CD4-positive, alpha-beta T cell (primary cell): ENCODE data around the gene HDAC4. TPM values are rescaled to one million over a fixed set of nuclear protein-coding genes. Genes with fewer than 3 reads are reported as not detected.

Experiments
- ATAC-seq: fragments of 200-7000 bp; cut with Tn5 transposase; one replicate; pipeline ENCODE4 v1.10.0; 2022; ENCODE audit warnings: mild to moderate bottlenecking; ENCODE audit not compliant: poor library complexity
- CTCF ChIA-PET: fragments of 350-600 bp; sonication (Branson Sonifier 250); formaldehyde crosslinking; loops from one replicate; lab custom pipeline; 2021; ENCODE audit warnings: antibody characterized with exemption, inconsistent platforms; lab: Charles Lee
- POLR2A ChIA-PET: fragments of 350-600 bp; sonication (Branson Sonifier 250); formaldehyde crosslinking; loops from one replicate; lab custom pipeline; 2021; ENCODE audit warnings: antibody characterized with exemption, inconsistent platforms; lab: Charles Lee
- DNase-seq, 14 experiments: peaks; one replicate each; pipeline ENCODE4 v3.0.0-alpha.2; 2013 to 2020; ENCODE audit warnings: mixed read lengths in 2 of 14
- H3K27ac ChIP-seq, 2 donors: one replicate each; pipeline versions ENCODE4 v1.5.1 to v1.7.0; 2013; ENCODE audit warnings: low read length in 2 of 2, low read depth in 1 of 2, mild to moderate bottlenecking in 1 of 2
- H3K27me3 ChIP-seq, 2 experiments: 1 replicate in 1 of 2; 2 replicates in 1 of 2; pipeline versions ENCODE4 v1.6.1 to v1.7.0; 2013; ENCODE audit warnings: low read length in 2 of 2, control low read depth in 1 of 2, mild to moderate bottlenecking in 1 of 2, moderate library complexity in 1 of 2; ENCODE audit not compliant: insufficient read depth in 2 of 2, control insufficient read depth in 1 of 2
- H3K36me3 ChIP-seq: one replicate; pipeline ENCODE4 v1.6.1; 2013; ENCODE audit warnings: low read length, control low read depth; ENCODE audit not compliant: insufficient read depth
- H3K4me1 ChIP-seq: one replicate; pipeline ENCODE4 v1.6.1; 2013; ENCODE audit warnings: low read length, control low read depth; ENCODE audit not compliant: insufficient read depth
- H3K4me3 ChIP-seq: one replicate; pipeline ENCODE4 v1.5.1; 2013; ENCODE audit warnings: mild to moderate bottlenecking, low read length, moderate library complexity
- H3K9me3 ChIP-seq, 2 experiments: 1 replicate in 1 of 2; 2 replicates in 1 of 2; pipeline versions ENCODE4 v1.6.1 to v1.7.0; 2013; ENCODE audit warnings: low read length in 2 of 2, mild to moderate bottlenecking in 2 of 2, control low read depth in 1 of 2, moderate library complexity in 1 of 2; ENCODE audit not compliant: control insufficient read depth in 1 of 2, insufficient read depth in 1 of 2
- H3K27ac Mint-ChIP-seq: one replicate; pipeline ENCODE4 v1.8.0; 2020; ENCODE audit warnings: mixed read lengths
- H3K27me3 Mint-ChIP-seq: one replicate; pipeline ENCODE4 v1.8.0; 2021; ENCODE audit warnings: mixed read lengths
- H3K36me3 Mint-ChIP-seq: one replicate; pipeline ENCODE4 v1.8.0; 2021; ENCODE audit warnings: low read depth, mixed read lengths
- H3K4me1 Mint-ChIP-seq: one replicate; pipeline ENCODE4 v1.8.0; 2021; ENCODE audit warnings: low read depth, mixed read lengths
- H3K4me3 Mint-ChIP-seq: one replicate; pipeline ENCODE4 v1.8.0; 2020; ENCODE audit warnings: mild to moderate bottlenecking, mixed read lengths
- H3K9me3 Mint-ChIP-seq: one replicate; pipeline ENCODE4 v1.8.0; 2020; ENCODE audit warnings: mixed read lengths
- intact Hi-C, 2 experiments: fragments of 100-400 bp; cut with DNase I in 1 of 2; cut with micrococcal nuclease in 1 of 2; formaldehyde crosslinking; loops; one replicate each; pipeline versions ENCODE4 v1.15.1 to v1.9.0; 2023 to 2025; cut with DNase I, micrococcal nuclease
- total RNA-seq, 174 experiments: library from RNA in 2 of 174; stranded (reverse) in 2 of 174; gene quantifications; one replicate each; pipeline ENCODE4 v1.2.3 and lab custom pipeline; 2021 to 2026
- TF ChIP-seq, protein P1 (sequence below): fragments of 200-600 bp; IDR thresholded peaks from one replicate; pipeline ENCODE4 v1.8.0; 2022; ENCODE audit warnings: antibody characterized with exemption, mild to moderate bottlenecking

Gene HDAC4
- total RNA-seq, 2 experiments from 2014 or later, result 45.3 to 49.2 TPM

DNA sequence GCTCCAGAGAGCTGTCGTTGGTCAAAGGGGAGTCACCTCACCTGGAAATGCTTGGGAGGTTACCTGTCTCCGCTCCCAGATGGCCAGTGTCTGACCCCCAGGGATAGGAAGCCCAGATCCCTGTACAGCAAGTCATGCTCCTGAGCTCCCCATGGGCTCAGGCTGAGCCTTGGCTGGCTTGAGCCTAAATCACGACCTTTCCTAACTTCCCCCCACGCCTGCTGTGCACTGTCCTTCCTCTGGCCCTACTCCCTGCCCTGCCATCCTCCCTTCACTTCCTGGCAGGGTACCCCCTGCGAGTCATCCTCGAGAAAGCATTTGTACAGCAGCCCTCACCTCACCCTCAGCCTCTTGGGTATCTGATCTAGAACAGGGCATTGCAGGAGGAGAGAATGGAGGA lies 9.2 kb upstream of the HDAC4 start:
- DNase-seq (peak in 1 of 14 experiments; percentile 4), ATAC-seq (no peak)
- intact Hi-C loops, result loop anchor here in 1 of 2 experiments (10.0 kb wide), 2 partner anchors 475 to 1155 kb away; partner anchors contain the start of genes DUSP28 and RNPEPL1
- Mint-ChIP-seq H3K27ac (no peak overlapping the region), H3K4me3 (no peak overlapping the region), H3K27me3 (no peaks in the 10 kb centered on the region), H3K4me1 (peaks cover 27% of the 10 kb centered on the region), H3K36me3 (no peaks in the 10 kb centered on the region), H3K9me3 (peaks cover 5% of the 10 kb centered on the region)
- Histone ChIP-seq H3K27ac (no peak overlapping the region), H3K4me3 (no peak overlapping the region), H3K9me3 (peaks cover 0 to 4% of the 10 kb centered on the region in 2 experiments), H3K36me3 (no peaks in the 10 kb centered on the region), H3K27me3 (no peaks in the 10 kb centered on the region), H3K4me1 (peaks cover 26% of the 10 kb centered on the region)
- ChIA-PET POLR2A (no interaction called here), CTCF (no interaction called here)
- TF ChIP-seq, protein P1, sequence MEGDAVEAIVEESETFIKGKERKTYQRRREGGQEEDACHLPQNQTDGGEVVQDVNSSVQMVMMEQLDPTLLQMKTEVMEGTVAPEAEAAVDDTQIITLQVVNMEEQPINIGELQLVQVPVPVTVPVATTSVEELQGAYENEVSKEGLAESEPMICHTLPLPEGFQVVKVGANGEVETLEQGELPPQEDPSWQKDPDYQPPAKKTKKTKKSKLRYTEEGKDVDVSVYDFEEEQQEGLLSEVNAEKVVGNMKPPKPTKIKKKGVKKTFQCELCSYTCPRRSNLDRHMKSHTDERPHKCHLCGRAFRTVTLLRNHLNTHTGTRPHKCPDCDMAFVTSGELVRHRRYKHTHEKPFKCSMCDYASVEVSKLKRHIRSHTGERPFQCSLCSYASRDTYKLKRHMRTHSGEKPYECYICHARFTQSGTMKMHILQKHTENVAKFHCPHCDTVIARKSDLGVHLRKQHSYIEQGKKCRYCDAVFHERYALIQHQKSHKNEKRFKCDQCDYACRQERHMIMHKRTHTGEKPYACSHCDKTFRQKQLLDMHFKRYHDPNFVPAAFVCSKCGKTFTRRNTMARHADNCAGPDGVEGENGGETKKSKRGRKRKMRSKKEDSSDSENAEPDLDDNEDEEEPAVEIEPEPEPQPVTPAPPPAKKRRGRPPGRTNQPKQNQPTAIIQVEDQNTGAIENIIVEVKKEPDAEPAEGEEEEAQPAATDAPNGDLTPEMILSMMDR, result no peak

DNA sequence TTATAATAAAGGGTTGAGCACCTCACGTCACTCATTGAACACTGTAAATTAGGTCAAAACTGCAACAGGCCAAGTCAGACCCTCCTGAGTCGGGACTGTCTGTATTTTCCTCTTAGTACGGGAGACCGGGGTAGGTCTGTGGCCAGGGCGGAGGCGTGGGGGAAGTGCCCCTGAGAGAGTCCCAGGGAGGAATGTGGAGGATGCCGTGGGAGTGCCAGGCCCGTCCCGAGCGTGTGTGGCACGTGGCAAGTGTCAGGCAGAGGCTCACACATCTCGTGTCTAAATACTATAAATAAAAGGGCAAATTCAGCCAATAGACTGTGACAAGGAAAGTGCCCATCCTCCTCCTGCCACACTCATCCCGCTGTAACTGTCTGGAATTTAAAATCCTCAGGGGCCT lies 6.3 kb upstream of the HDAC4 start:
- Histone ChIP-seq H3K4me3 (no peak overlapping the region), H3K4me1 (peaks cover 16% of the 10 kb centered on the region), H3K9me3 (peaks cover 0 to under 1% of the 10 kb centered on the region in 2 experiments), H3K36me3 (no peaks in the 10 kb centered on the region), H3K27me3 (no peaks in the 10 kb centered on the region), H3K27ac (no peak overlapping the region)
- Mint-ChIP-seq H3K27ac (no peak overlapping the region), H3K27me3 (no peaks in the 10 kb centered on the region), H3K4me3 (no peak overlapping the region), H3K9me3 (no peaks in the 10 kb centered on the region), H3K4me1 (peaks cover 19% of the 10 kb centered on the region), H3K36me3 (no peaks in the 10 kb centered on the region)
- POLR2A ChIA-PET, result no interaction called here
- TF ChIP-seq, protein P1, result no peak
- DNase-seq (no peak), ATAC-seq (no peak)
- intact Hi-C loops, result loop anchor here in 1 of 2 experiments (10.0 kb wide), 2 partner anchors 478 to 1158 kb away; partner anchors contain the start of genes DUSP28 and RNPEPL1
- CTCF ChIA-PET, result no interaction called here

DNA sequence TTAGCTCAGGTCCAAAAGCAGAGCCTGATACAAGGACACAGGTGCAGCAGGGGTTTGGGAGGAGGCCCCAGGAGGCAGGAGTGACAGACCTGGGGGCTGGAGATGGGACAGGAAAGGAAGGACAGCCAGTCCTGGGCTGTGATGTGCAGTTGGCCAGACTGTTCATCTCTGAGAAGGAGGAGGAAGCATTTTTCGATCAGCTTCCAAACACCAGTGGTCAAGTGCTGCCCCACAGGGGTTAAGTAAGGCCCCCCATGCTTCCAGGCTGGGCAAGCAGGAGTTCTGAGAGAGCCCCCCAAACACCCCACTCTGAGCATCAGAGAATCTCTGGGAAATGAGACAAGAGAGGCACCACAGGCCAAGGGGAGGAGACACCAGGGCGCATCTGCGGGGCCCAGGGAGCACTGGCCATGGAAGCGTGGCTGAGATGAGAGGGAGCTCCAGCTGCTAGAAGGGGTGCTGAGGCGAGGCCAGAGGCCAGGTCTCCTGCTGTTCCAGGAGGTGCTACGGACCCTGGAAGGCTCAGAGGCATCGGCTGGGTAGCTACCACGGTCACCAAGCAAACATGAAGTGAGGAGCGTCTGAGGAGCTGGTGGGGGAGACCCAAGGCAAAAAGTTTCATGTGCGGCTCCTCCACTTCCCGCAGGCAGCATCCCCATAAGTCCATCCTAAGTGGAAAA lies 5.6 kb upstream of the HDAC4 start:
- Histone ChIP-seq H3K36me3 (no peaks in the 10 kb centered on the region), H3K27ac (no peak overlapping the region), H3K4me1 (peaks cover 15% of the 10 kb centered on the region), H3K9me3 (no peaks in the 10 kb centered on the region), H3K4me3 (no peak overlapping the region), H3K27me3 (no peaks in the 10 kb centered on the region)
- Mint-ChIP-seq H3K27ac (no peak overlapping the region), H3K36me3 (peaks cover under 1% of the 10 kb centered on the region), H3K4me3 (no peak overlapping the region), H3K27me3 (no peaks in the 10 kb centered on the region), H3K4me1 (peaks cover 17% of the 10 kb centered on the region), H3K9me3 (no peaks in the 10 kb centered on the region)
- POLR2A ChIA-PET, result no interaction called here
- CTCF ChIA-PET, result no interaction called here
- DNase-seq (no peak), ATAC-seq (no peak)
- intact Hi-C loops, result loop anchor here in 1 of 2 experiments (10.0 kb wide), 2 partner anchors 478 to 1158 kb away; partner anchors contain the start of genes DUSP28 and RNPEPL1
- TF ChIP-seq, protein P1, result no peak
